ENCODE results near the gene SLC25A29.

The SLC25A29 gene

GRCh38 chr14:100325958-100326357, 19.7 kb upstream of the SLC25A29 start:
- no peak for DNase-seq (ENCODE audit: low read depth)
- TF ChIP-seq CTCF (conservative IDR thresholded peaks at IDR 0.05; ENCODE audit: low read depth, low read length) = no peak
- H3K4me3 ChIP-seq (ENCODE audit: low read length) = no peak overlapping the region

- no peak overlapping the region for H3K4me3 ChIP-seq (ENCODE audit: low read length)
- no peak for TF ChIP-seq CTCF (conservative IDR thresholded peaks at IDR 0.05; ENCODE audit: low read depth, low read length)
- no peak for DNase-seq (ENCODE audit: low read depth)
Observed at GRCh38 chr14:100325231-100325632, 19.0 kb upstream of the SLC25A29 start.

- TF ChIP-seq CTCF (conservative IDR thresholded peaks at IDR 0.05; ENCODE audit: low read depth, low read length) = no peak
- DNase-seq (ENCODE audit: low read depth) = no peak
Observed at GRCh38 chr14:100323942-100324307, 17.7 kb upstream of the SLC25A29 start.

GRCh38 chr14:100323121-100323941, 17.1 kb upstream of the SLC25A29 start, which contains the start of gene SLC25A47:
Gene SLC25A47 (plus strand): TSS chr14:100323339. CDS start chr14:100323415, 76 bp downstream.
- TF ChIP-seq CTCF (conservative IDR thresholded peaks at IDR 0.05; ENCODE audit: low read depth, low read length) = no peak
- no peak within 1 kb of the TSS for H3K4me3 ChIP-seq (ENCODE audit: low read length)
- DNase-seq (ENCODE audit: low read depth) = no peak

More at GRCh38 chr14:100323942-100324307, 17.7 kb upstream of the SLC25A29 start:
- H3K4me3 ChIP-seq (ENCODE audit: low read length) = no peak overlapping the region

- no peak for TF ChIP-seq CTCF (conservative IDR thresholded peaks at IDR 0.05; ENCODE audit: low read depth, low read length)
- no peak overlapping the region for H3K4me3 ChIP-seq (ENCODE audit: low read length)
- DNase-seq (ENCODE audit: low read depth) = no peak
Observed at GRCh38 chr14:100322138-100322957, 16.1 kb upstream of the SLC25A29 start.

- no peak for TF ChIP-seq CTCF (conservative IDR thresholded peaks at IDR 0.05; ENCODE audit: low read depth, low read length)
- DNase-seq (ENCODE audit: low read depth) = no peak
- no peak overlapping the region for H3K4me3 ChIP-seq (ENCODE audit: low read length)
Observed at GRCh38 chr14:100321473-100322137, 15.4 kb upstream of the SLC25A29 start.
